SJSA1 (cell line): ENCODE data around the gene ELANE. TPM values are rescaled to one million over a fixed set of nuclear protein-coding genes. Genes with fewer than 3 reads are reported as not detected.
A peak's percentile ranks its signal among the peaks of the same experiment; 100 is the strongest.

ENCODE experiments used
- DNase-seq, 2 experiments: peaks; one replicate each; pipeline ENCODE4 v3.0.0-alpha.2; 2015 to 2020; ENCODE audit warnings: low spot score in 2 of 2, low read depth in 1 of 2
- H3K27ac ChIP-seq: fragments of 250-450 bp; sonication (Bioruptor Pico); 2 replicates; pipeline ENCODE4 v1.5.1; 2020; ENCODE audit warnings: mild to moderate bottlenecking, moderate library complexity
- H3K27me3 ChIP-seq: fragments of 250-450 bp; sonication (Bioruptor Pico); replicated peaks from 2 replicates; pipeline ENCODE4 v1.5.1; 2020; ENCODE audit warnings: mild to moderate bottlenecking, moderate library complexity
- H3K36me3 ChIP-seq: fragments of 250-450 bp; sonication (Bioruptor Pico); 2 replicates; pipeline ENCODE4 v1.5.1; 2020; ENCODE audit warnings: mild to moderate bottlenecking
- H3K4me1 ChIP-seq: fragments of 250-450 bp; sonication (Bioruptor Pico); replicated peaks from 2 replicates; pipeline ENCODE4 v1.6.1; 2021; ENCODE audit warnings: mild to moderate bottlenecking
- H3K4me3 ChIP-seq: fragments of 250-450 bp; sonication (Bioruptor Pico); 2 replicates; pipeline ENCODE4 v1.5.1; 2020; ENCODE audit warnings: mild to moderate bottlenecking
- H3K9me3 ChIP-seq: fragments of 250-450 bp; sonication (Bioruptor Pico); replicated peaks from 2 replicates; pipeline ENCODE4 v1.5.1; 2020; ENCODE audit warnings: mild to moderate bottlenecking
- total RNA-seq: library from RNA; depleted of rRNA; stranded (reverse); fragments of >200 nt; shearing (Covaris generic); gene quantifications from 2 replicates; pipeline ENCODE4 v1.2.3, GENCODE V29; 2014

ELANE gene
- total RNA-seq, 1 experiment from 2014 or later, result not detected

DNA sequence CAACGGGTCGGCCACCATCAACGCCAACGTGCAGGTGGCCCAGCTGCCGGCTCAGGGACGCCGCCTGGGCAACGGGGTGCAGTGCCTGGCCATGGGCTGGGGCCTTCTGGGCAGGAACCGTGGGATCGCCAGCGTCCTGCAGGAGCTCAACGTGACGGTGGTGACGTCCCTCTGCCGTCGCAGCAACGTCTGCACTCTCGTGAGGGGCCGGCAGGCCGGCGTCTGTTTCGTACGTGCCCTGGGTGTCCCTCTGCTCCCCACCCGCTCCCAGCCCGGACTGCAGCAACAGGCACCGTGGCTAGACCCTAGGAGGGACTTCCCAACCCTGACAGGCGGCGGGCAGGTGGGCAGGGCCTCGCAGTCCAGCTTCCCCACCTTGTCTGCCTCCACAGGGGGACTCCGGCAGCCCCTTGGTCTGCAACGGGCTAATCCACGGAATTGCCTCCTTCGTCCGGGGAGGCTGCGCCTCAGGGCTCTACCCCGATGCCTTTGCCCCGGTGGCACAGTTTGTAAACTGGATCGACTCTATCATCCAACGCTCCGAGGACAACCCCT lies 3.5 kb downstream of the ELANE start:
- Histone ChIP-seq H3K4me3 (no peak overlapping the region), H3K27ac (no peak overlapping the region), H3K36me3 (no peaks in the 10 kb centered on the region), H3K9me3 (no peaks in the 10 kb centered on the region; the same call in 1 of the 2 replicates), H3K27me3 (peaks cover 2% of the 10 kb centered on the region), H3K4me1 (peaks cover 8% of the 10 kb centered on the region)
- DNase-seq, result no peak

GRCh38 chr19:858284-858683 lies 6.2 kb downstream of the ELANE start:
- H3K27ac ChIP-seq, result no peak overlapping the region

GRCh38 chr19:858868-859843 lies 7.1 kb downstream of the ELANE start, which contains the start of gene CFD:
TSS of gene CFD (plus strand) at chr19:859664. CDS start at chr19:859690, 26 bp downstream.
- Histone ChIP-seq H3K36me3 (no peaks in the 10 kb centered on the region), H3K9me3 (no peaks in the 10 kb centered on the region; the same call in 1 of the 2 replicates), H3K4me3 (peak within 1 kb of the TSS; percentile 38), H3K4me1 (peaks cover 20% of the 10 kb centered on the region), H3K27ac (no peak within 1 kb of the TSS), H3K27me3 (peaks cover 3% of the 10 kb centered on the region)
- no peak for DNase-seq

More at GRCh38 chr19:858284-858683, 6.2 kb downstream of the ELANE start:
- Histone ChIP-seq H3K4me3 (no peak overlapping the region), H3K9me3 (no peaks in the 10 kb centered on the region; the same call in 1 of the 2 replicates), H3K4me1 (peaks cover 12% of the 10 kb centered on the region), H3K27me3 (peaks cover 3% of the 10 kb centered on the region), H3K36me3 (no peaks in the 10 kb centered on the region)
- no peak for DNase-seq

GRCh38 chr19:861141-861755 lies 9.1 kb downstream of the ELANE start:
- Histone ChIP-seq H3K36me3 (no peaks in the 10 kb centered on the region; the same call in 1 of the 2 replicates), H3K4me3 (no peak overlapping the region), H3K27ac (no peak overlapping the region), H3K4me1 (peaks cover 21% of the 10 kb centered on the region), H3K9me3 (no peaks in the 10 kb centered on the region; the same call in 1 of the 2 replicates), H3K27me3 (peaks cover 3% of the 10 kb centered on the region)
- DNase-seq, result no peak

DNA sequence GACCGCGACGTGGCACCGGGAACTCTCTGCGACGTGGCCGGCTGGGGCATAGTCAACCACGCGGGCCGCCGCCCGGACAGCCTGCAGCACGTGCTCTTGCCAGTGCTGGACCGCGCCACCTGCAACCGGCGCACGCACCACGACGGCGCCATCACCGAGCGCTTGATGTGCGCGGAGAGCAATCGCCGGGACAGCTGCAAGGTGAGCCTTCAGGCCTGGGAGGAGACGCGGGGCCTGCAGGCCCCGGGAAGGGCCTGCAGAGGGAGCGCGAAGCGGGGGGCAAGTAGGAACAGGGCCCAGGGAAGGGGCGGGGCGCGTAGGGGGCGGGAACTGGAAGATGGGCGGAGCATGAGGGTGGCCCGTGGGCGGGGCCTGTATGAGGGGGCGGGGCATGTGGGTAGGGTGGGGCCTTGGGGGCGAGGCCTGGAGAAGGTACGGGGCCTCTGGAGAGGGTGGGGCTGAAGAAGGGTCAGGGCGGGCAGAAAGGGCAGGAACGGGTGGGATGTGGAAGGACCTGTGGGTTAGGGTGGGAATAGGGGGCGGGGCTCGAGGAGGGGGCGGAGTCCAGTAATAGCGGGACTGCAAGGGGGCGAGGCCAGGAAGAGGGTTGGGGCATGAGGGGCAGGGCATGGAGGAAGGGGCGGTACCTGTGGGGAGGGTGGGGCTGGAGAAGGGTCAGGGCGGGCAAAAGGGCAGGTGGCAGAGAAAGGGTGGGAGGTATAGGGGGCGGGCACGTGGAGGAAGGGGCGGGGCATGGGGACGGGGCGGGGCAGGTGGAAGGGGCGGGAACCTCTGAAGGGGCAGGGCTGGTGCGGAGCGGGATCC lies 9.9 kb downstream of the ELANE start:
- H3K4me3 ChIP-seq, result no peak overlapping the region
- H3K9me3 ChIP-seq, result no peaks in the 10 kb centered on the region; the same call in 1 of the 2 replicates
- peaks cover 3% of the 10 kb centered on the region for H3K27me3 ChIP-seq
- DNase-seq, result no peak
- no peaks in the 10 kb centered on the region; the same call in 1 of the 2 replicates for H3K36me3 ChIP-seq
- H3K27ac ChIP-seq, result no peak overlapping the region
- H3K4me1 ChIP-seq, result peaks cover 21% of the 10 kb centered on the region

DNA sequence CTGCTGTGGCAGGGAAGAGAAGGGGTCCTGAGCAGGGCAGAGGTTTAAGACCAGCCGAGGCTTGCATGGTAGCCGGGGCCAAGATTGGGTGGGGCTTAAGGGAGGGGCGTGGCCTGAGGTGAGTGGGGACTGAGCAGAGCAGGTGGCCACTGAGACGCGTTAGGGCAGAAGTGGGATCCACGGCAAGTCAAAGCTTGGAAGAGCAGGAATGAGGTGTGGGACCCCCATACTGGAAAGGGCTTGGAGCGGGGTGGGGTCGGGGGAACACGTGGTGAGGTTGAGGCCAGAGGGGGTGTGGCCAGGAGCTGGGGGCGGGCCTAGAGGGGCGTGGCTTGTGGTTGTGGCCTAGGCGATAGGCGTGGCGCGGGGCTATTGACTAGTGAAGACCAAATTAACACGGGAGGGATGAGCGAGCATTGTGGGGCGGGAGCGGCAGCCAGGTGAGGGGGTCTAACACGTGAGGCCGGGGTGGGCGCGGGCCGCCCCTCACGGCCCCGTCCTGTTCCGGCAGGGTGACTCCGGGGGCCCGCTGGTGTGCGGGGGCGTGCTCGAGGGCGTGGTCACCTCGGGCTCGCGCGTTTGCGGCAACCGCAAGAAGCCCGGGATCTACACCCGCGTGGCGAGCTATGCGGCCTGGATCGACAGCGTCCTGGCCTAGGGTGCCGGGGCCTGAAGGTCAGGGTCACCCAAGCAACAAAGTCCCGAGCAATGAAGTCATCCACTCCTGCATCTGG lies 10.6 kb downstream of the ELANE start:
- H3K4me1 ChIP-seq, result peaks cover 21% of the 10 kb centered on the region
- H3K9me3 ChIP-seq, result no peaks in the 10 kb centered on the region; the same call in 1 of the 2 replicates
- peaks cover 6% of the 10 kb centered on the region for H3K36me3 ChIP-seq
- H3K27ac ChIP-seq, result no peak overlapping the region
- no peak overlapping the region for H3K4me3 ChIP-seq
- H3K27me3 ChIP-seq, result peaks cover 3% of the 10 kb centered on the region
- DNase-seq, result no peak

GRCh38 chr19:863315-863620 lies 11.2 kb downstream of the ELANE start:
- DNase-seq, result no peak
- Histone ChIP-seq H3K4me1 (peaks cover 21% of the 10 kb centered on the region), H3K27me3 (peaks cover 3% of the 10 kb centered on the region), H3K4me3 (no peak overlapping the region), H3K36me3 (peaks cover 11% of the 10 kb centered on the region), H3K9me3 (no peaks in the 10 kb centered on the region; the same call in 1 of the 2 replicates), H3K27ac (no peak overlapping the region)

GRCh38 chr19:866769-867300 lies 14.7 kb downstream of the ELANE start:
- H3K9me3 ChIP-seq, result no peaks in the 10 kb centered on the region
- H3K27ac ChIP-seq, result no peak overlapping the region
- no peak for DNase-seq
- peaks cover 34% of the 10 kb centered on the region for H3K36me3 ChIP-seq
- peaks cover 39% of the 10 kb centered on the region for H3K4me1 ChIP-seq
- no peaks in the 10 kb centered on the region for H3K27me3 ChIP-seq
- no peak overlapping the region for H3K4me3 ChIP-seq

GRCh38 chr19:867301-867793 lies 15.2 kb downstream of the ELANE start:
- peaks cover 37% of the 10 kb centered on the region for H3K36me3 ChIP-seq
- no peaks in the 10 kb centered on the region for H3K9me3 ChIP-seq
- no peaks in the 10 kb centered on the region for H3K27me3 ChIP-seq
- no peak overlapping the region for H3K4me3 ChIP-seq
- H3K27ac ChIP-seq, result no peak overlapping the region
- DNase-seq, result no peak
- peaks cover 39% of the 10 kb centered on the region for H3K4me1 ChIP-seq

- peaks cover 37% of the 10 kb centered on the region for H3K36me3 ChIP-seq
- no peaks in the 10 kb centered on the region for H3K9me3 ChIP-seq
- peaks cover 38% of the 10 kb centered on the region for H3K4me1 ChIP-seq
- no peak for DNase-seq
- no peaks in the 10 kb centered on the region for H3K27me3 ChIP-seq
- no peak overlapping the region for H3K27ac ChIP-seq
- no peak overlapping the region for H3K4me3 ChIP-seq
Observed at GRCh38 chr19:867855-868457, 15.9 kb downstream of the ELANE start.

DNA sequence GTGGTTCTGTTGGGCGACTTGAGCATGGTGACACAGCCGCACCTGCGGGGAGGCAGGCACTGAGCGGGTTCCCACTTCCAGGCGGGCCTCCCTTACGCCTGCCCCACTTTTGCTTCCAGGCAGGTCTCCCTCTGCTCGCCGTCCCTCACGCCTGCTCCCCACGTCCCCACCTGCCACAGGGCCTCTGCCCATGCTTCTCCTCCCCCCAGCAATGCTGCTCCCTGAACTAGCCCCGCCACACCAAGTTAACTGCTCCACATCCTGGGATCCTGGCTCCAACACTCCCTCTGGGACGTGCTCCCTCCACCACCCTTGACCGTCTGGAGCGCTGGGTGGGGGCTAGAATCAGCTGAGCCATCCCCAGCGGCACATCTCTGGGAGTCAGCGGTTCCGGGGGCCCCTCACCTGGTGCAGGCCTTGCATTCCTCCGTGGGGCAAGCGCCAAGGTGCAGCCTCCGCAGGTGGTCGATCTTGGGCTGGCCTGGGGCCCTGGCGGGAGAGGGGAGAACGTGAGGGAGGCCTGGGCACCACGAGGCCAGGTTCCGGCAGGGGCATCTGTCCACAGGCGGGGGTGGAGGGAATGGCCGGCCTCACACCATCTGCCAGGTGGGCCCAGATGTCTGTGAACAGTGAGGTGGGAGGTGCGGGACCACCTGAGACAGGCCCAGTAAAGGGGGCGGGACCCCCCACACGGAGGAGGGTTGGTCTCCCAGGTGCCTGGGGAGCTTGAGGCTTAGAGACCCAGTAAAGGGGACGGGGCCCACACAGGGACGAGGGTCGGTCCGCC lies 16.5 kb downstream of the ELANE start:
- H3K27ac ChIP-seq, result peak overlapping the region; percentile 81
- H3K27me3 ChIP-seq, result no peaks in the 10 kb centered on the region
- no peak for DNase-seq
- H3K4me3 ChIP-seq, result no peak overlapping the region
- no peaks in the 10 kb centered on the region for H3K9me3 ChIP-seq
- H3K36me3 ChIP-seq, result peaks cover 41% of the 10 kb centered on the region
- H3K4me1 ChIP-seq, result peaks cover 31% of the 10 kb centered on the region
